GM19043 (cell line): ENCODE measurements around the gene HTR3E.
"Not testable (repeated sequence)": the region's sequence is repeated elsewhere in the genome, so short reads cannot be mapped to it uniquely, and the experiment has no call there.

Source experiments
- ATAC-seq: cut with Tn5 transposase; IDR thresholded peaks from one replicate; pipeline ENCODE4 v1.9.1; 2021; ENCODE audit warnings: low read depth; ENCODE audit not compliant: unreplicated experiment

Gene HTR3E

DNA sequence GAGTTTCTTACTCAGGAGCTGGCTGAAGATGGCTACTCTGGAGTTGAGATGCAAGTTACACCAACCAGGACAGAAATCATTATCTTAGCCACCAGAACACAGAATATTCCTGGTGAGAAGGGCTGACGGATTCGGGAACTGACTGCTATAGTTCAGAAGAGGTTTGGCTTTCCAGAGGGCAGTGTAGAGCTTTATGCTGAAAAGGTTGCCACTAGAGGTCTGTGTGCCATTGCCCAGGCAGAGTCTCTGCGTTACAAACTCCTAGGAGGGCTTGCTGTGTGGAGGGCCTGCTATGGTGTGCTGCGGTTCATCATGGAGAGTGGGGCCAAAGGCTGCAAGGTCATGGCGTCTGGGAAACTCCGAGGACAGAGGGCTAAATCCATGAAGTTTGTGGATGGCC is 52.9 kb downstream of the HTR3E start:
- not testable (repeated sequence) for ATAC-seq

- ATAC-seq, result peak; percentile 76
Measured at GRCh38 chr3:184154885-184155643, 58.2 kb downstream of the HTR3E start, which contains the start of gene DVL3. DVL3 (plus strand) TSS chr3:184155377; CDS start chr3:184155636, 259 bp downstream.

DNA sequence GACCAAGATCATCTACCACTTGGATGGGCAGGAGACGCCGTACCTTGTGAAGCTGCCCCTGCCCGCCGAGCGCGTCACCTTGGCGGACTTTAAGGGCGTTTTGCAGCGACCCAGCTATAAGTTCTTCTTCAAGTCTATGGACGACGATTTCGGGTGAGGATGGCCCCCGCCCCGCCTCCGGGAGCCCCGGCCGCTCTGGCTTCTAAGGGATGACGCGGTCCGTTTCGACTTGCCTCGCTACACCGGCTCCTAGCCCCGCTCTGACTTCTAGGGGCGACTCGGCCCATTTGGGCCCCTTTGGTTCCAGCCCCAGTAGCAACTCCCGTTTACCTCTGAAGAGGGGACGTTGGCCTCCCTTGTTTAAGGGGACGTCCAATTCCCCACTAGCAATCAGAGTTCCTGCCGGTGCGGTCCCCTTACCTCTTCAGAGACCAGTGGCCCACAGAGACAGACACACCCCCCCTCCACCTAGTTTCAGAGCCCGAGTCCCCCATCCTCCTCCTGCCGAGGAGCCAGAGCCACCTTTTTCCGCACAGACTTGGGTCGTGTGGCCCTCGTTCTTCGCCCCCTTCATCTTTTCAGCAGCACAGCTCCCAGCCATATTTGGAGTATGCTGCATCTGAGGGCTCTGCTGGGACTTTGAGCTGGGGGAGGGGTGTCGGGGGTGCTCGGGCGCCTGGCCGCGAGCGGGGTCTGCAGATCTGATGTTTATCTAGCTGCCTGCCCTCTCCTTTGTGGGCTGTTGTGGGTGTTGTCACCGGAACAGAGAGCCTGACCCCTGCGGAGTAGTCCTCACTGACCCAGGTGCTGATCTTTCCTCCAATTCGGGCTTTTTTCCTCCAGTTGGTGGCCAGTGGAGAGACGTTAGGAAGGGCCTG is 59.0 kb downstream of the HTR3E start:
- ATAC-seq, result peak; percentile 22

GRCh38 chr3:184156522-184156955 is 59.7 kb downstream of the HTR3E start:
- ATAC-seq, result no peak
